ENCODE measurements around the gene MAGEL2.

MAGEL2 gene

GRCh38 chr15:23686466-23687142, 38.9 kb upstream of the MAGEL2 start:
- TF ChIP-seq, protein P1, sequence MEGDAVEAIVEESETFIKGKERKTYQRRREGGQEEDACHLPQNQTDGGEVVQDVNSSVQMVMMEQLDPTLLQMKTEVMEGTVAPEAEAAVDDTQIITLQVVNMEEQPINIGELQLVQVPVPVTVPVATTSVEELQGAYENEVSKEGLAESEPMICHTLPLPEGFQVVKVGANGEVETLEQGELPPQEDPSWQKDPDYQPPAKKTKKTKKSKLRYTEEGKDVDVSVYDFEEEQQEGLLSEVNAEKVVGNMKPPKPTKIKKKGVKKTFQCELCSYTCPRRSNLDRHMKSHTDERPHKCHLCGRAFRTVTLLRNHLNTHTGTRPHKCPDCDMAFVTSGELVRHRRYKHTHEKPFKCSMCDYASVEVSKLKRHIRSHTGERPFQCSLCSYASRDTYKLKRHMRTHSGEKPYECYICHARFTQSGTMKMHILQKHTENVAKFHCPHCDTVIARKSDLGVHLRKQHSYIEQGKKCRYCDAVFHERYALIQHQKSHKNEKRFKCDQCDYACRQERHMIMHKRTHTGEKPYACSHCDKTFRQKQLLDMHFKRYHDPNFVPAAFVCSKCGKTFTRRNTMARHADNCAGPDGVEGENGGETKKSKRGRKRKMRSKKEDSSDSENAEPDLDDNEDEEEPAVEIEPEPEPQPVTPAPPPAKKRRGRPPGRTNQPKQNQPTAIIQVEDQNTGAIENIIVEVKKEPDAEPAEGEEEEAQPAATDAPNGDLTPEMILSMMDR (IDR thresholded peaks at IDR 0.05; ENCODE audit: low read depth, low read length): no peak
- H3K4me3 ChIP-seq (ENCODE audit: low read depth, low read length): peak overlapping the region; percentile 1; the same call in 1 of the 2 replicates

DNA sequence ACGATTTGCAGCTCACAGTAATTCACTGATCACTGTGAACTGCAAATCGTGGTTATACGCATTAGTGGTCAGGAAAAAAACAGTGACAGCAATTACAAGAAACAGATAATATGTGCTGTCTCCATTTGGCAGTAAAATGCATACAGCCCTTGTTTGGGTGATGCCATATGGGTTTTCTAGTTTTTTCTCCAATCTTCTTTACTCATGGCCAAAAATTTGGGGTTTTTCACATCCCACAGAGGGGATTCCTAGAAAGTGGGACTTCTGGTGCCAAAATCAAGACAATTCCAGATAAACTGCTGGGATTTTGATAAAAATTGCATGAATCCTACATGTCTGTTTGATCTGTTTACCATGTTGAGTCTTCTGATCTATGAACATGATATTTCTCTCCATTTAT, 23.8 kb upstream of the MAGEL2 start:
- no peak overlapping the region for H3K4me3 ChIP-seq (ENCODE audit: low read depth, low read length)
- TF ChIP-seq, protein P1 (IDR thresholded peaks at IDR 0.05; ENCODE audit: low read depth, low read length): no peak

DNA sequence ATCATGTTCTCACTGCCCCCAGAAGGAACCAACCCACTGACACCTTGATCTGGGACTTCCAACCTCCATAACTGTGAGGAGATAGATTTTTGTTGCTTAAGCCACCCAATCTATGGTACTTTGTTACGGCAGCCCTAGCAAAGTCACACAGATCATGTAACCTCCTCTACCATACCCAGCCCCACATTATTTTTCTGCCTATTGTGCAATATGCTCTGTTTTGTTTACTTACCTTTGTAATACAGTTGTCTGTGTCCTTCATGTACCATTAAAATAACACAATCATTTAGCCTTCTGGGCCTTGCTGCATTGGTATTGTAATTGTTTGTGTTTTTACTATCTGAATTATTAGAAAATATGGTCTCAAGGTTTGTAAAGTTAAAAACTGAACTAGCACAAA, 23.3 kb upstream of the MAGEL2 start:
- H3K4me3 ChIP-seq (ENCODE audit: low read depth, low read length): no peak overlapping the region
- TF ChIP-seq, protein P1 (IDR thresholded peaks at IDR 0.05; ENCODE audit: low read depth, low read length): no peak

DNA sequence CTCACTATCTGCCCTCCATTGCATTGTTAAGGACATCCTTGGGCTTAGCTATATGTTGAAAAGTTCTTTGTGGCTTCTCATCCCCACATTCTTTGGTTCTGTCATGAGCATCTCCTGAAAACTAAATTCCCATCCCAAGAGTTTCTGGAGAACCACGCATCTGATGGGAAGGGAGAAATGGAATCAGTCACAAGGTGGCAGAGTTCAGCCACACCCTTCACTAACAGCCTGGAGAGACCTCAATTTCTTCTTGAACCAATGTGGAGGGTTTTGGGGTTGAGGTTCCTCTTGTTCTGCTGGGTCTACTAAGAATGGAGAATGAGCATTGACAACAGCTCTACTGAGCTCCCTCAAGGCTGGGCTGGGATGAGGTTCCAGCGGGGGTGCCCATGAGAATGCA, 15.6 kb upstream of the MAGEL2 start:
- TF ChIP-seq, protein P1 (IDR thresholded peaks at IDR 0.05; ENCODE audit: low read depth, low read length): no peak
- no peak overlapping the region for H3K4me3 ChIP-seq (ENCODE audit: low read depth, low read length)

DNA sequence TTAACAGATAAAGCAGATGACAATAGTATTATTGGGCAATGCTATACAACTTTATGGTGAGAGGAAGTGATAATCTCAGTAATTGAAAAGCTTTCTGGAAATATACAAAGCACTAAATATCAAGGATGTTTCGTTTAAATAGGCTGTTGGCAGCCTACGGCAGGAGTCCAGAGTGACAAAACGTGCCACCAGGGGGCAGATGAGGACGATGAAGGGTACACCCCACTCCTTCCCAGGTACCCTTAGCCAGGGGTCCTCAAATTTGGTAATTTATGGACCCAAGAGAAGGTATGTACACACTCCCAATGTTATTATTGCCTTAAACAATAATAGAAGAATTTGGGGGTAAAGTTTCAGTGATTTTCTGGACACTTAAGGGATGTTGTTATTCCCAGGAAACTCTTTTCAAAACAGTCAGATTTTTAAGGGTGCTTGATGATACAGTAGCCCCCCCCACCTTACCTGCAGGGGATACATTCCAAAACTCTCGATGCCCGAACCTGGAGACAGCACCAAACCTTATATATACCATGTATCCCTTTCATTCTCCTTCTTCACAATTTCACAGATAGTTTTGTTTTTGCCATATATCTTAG, 1.4 kb upstream of the MAGEL2 start:
- TF ChIP-seq, protein P1 (IDR thresholded peaks at IDR 0.05; ENCODE audit: low read depth, low read length): no peak
- no peak overlapping the region for H3K4me3 ChIP-seq (ENCODE audit: low read depth, low read length)

- TF ChIP-seq, protein P1 (IDR thresholded peaks at IDR 0.05; ENCODE audit: low read depth, low read length): no peak
- H3K4me3 ChIP-seq (ENCODE audit: low read depth, low read length): no peak overlapping the region
Observed at GRCh38 chr15:23647001-23647295, 719 bp downstream of the MAGEL2 start.

DNA sequence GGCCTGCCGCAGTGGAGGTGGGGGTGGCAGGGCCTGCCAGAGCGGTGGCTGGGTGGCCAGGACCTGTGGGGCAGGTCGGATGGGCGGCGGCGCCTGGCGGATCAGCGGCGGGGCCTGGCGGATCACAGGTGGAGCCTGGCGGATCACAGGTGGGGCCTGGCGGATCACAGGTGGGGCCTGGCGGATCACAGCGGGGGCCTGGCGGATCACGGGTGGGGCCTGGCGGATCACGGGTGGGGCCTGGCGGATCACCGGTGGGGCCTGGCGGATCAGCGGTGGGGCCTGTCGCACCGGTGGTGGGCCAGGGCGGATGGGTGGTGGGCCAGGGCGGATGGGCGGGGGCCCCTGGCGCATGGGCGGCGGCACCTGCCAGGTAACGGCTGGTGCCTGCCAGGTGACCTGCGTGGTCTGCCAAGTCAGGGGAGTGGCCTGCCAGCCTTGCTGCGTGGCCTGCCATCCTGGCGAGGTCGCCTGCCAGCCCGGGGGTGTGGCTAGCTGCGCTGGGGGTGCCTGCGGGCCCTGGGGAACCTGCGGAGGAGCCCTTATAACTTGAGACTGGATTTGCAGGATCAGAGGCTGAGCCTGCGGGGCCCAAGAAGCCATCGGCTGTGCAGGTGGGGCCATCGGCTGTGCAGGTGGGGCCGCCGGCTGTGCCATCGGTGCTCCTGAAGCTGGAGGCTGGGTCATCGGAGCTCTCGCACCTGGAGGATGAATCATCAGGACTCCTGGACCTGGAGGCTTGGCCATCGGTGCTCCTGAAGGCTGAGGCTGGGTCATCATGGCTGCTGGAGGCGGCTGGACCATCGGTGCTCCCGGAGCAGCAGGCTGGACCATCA, 1.3 kb downstream of the MAGEL2 start:
- no peak overlapping the region for H3K4me3 ChIP-seq (ENCODE audit: low read depth, low read length)
- TF ChIP-seq, protein P1 (IDR thresholded peaks at IDR 0.05; ENCODE audit: low read depth, low read length): no peak

Data from WI38 (cell line).